ENCODE data around the gene TSKU.
"Not testable (repeated sequence)": the region's sequence is repeated elsewhere in the genome, so short reads cannot be mapped to it uniquely, and the experiment has no call there.

The TSKU gene

DNA sequence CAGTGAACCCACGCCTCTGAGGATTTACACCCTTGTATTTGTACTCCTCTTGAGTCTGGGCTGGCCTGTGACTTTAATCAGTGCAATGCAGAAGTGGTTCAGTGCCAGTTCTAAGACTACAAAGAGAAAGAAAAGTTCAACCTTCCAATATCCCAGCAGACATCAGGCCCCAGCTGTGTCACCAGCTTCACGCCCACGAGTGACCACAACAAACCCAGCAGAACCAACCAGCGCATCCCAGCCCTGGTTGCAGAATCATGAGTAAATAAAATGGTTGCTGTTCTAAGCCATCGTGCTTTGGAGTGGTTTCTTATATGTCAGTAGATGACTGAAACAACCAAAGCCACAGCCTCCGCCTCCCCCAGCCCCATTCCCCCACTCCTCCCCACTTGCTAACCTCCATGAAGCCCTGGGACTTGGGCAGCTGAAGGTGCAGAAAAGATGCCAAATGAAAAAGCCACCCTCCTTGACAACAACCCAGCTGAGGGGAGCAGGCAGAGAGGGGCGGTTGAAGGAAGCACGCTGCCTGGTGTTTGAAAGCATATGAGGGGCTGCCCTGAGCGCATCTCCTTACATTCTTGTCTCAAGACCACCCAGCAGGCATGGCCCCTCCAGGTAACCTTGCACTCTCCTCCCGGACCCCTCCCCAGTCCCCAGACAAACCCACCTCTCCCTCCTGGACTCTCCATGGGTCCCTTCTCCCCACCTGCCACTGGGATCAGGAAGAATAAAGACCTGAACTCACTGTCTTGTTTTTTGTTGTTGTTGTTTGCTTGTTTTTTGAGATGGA lies 20.9 kb downstream of the TSKU start:
- no peak for DNase-seq

DNA sequence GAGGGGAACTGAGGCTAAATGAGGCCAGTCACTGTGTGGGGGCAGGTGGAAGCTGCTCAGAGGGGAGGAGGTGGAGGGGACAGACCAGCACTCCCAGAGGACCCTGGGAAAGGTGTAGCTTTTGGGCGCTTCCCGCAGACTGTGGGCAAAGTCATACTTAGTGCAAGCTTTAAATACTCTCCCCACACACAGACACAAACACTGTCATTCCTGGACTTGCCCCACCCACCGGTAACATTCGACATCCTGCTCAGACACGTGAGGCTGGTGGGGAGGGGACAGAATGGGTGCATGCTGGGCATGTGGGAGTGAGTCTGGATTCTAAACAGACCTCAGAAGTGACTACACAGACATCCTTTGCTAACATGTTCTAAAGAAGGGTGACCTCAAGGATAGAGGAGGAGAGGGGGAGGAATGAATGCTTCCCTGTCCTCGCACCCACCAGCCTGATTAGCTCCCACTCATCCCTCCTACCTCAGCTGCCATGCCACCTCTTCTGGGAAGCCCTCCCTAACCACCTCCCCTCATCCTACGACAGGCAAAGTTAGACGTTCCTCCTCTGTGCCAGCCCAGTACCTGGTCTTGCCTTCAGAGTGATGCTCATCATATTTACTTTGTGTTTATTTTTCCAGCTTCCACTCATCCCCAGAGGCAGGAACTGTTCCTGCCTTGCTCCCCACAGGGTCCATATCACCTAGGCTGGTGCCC lies 22.2 kb downstream of the TSKU start:
- DNase-seq, result no peak

DNA sequence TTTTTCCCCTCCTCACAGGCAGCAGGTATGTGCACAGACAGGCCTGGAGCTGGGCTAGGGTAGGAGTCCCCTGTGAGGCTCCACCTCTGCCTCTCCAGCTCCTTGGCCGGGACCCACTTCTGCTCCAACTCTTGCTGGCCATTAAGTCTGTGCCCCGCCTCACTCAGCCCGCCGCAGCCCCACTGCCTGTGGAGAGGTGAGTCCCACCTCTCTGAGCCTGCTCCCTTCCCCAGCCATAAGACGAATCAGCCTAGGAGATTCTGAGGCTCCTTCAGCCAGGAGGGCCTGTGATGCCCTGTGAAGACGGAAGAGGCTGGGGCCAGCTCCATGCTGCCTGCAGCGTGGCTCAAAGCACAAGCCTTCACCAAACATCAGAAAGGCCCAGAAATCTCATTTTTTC lies 23.0 kb downstream of the TSKU start:
- no peak for DNase-seq

DNA sequence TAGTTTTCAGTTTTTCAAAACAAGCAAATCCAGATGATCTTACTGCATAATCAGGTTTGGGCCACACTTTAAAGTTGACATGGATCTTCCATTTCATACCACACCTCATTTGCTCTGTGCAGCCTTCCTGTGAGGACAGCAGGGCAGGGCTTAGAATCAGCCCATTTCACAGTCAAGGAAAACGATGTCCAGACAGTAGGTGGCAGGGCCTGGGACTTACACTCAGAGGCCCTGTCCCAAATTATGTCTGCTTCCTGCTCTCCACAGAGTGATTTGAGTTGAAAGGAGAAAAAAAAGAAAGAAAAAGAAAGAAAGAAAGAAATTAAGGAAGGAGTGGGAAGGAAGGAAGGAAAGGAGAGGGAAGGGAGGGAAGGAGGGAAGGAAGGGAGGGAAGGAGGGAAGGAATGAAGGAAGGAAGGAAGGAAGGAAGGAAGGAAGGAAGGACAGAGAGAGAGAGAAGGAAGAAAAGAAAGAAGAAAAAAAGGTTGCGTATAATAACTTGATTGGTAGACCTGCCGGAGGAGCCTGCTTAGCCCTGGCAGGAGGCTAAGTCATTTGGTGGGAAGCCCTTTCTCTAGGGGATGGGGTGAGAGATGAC lies 23.6 kb downstream of the TSKU start:
- DNase-seq, result no peak

DNA sequence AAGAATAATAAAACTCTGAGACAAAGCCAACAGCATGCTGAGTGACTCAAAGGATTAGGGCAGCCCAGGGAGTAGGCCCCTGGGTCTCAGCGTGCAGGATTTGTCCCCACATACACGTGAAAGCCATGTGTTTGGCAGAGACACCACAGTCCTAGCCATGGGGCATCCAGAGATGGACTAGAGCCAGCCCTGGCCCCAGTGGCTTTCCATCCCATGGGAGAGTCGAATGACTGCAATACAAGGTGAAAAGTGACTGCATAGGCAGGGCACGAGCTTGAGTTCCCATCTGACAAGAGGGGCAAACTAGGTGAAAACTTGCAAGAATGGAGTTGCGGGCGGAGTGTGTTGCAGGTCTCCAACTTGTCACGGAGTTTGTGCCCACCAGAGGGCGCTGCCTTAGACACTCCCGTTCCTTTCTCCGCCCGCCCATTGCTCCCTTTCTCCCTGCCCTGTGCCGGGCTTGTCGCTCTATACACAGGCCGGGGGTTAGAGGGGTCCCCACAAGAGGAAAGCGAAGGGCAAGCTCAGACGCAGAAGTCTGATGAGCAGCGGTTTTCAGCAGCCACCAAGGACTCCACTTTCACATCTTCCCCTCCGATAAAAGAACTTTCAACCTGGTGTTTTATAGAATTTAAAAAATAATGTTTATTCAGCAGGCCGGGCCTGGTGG lies 24.2 kb downstream of the TSKU start:
- DNase-seq, result peak; percentile 89

DNA sequence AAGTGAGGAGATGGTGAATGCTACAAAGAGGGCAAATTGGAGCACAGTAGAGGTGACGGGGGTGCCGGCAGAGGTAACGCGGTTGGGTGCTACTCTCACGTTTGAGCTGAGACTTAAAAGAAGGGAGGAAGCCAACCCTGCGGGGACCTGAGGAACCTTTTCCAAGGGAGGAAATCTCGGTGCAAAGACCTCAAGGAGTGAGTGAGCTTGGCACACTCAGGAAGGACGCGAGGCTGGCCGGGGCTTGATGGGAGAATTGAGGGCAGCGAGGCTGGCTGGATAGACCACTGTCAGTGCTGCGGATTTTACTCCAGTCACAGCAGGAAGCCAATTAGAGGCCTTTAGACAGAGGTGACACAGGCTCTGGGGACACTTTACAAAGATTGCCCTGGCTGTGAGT lies 25.0 kb downstream of the TSKU start:
- no peak for DNase-seq

DNA sequence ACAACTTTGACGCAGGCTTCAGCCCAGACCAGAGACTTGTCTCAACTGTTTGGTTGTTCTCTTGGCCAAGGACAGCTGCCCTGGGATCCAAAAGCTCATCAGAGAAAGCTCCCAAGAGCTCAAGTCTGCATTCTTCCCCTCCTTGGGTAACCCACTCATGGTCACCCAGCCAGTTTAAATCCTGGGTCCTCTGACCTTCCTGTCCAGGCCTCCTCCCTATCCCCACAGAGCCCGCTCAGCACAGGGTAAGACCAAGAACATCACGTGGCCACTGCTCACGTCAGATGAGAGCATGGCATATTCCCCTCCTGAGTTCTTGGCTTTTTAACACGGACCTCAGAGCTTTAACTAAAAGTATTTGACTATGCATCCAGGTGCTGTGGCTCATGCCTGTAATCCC lies 25.8 kb downstream of the TSKU start:
- no peak for DNase-seq

DNA sequence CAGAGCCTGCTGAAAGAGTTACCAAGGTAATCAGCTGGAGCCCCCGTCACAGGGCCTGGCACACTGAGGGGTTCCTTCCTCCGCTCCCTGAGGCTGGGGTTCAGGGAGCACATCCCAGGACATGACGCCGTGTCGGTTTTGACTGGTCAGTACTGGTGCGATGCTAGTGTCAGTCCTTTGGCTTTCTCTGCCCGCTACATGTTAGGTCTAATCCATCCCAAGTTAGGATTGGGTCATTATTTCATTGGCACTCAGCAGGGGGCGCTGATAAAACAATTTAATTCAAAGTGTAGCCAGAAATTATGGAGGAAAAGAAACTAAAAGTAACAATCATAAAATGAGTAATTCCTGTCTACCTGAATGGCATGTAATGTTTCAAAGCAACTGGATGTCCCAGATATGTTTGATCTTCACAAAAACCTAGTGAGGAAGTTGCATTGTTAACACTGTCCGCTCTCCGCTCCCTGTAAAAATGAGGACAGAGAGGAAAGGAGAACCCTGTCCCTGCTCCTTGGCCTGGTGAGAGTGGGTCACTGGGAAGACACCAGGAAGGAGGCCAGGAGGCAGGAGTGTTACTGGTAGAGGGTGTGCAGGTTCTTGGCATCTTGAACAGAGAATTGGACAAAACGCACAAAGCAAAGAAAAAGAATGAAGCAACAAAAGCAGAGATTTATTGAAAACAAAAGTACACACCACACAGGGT lies 27.1 kb downstream of the TSKU start:
- DNase-seq, result peak; percentile 39

DNA sequence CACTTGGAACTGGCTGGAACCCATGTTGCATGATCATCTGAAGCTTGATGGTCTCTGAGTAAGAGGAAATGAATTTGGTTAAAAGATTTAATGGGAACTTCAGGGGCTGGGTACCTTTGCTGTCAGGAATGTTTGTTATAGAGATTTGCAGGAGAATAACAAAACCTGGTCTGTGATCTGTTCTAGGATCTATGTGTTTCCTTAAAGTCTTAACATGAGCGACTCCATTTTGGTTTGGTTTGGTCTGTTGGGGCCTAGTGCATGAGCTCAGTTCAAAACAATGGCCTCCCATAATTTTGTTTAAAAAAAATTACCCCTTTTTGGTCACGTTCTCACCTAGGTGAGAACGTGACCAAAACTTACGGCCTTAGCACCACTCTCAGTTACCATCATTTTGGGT lies 28.1 kb downstream of the TSKU start:
- no peak for DNase-seq

DNA sequence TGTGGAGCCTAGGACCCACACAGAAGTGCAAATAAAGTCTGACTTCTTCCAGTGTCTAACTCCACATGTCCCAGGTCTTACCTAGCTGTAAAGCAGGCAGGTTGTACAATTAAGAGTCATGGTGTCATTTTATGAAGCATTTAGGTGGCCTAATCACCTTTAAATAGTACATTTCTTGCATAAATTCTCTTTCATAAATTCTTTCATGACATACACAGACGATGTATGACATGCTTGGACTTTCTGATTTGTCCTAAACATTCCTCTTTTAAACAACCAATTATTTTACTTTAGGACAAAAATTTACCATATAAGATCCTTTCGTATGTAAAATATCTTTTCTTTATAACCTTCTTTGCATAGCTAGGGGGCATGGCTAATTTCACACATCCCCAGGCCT lies 31.3 kb downstream of the TSKU start:
- no peak for DNase-seq

DNA sequence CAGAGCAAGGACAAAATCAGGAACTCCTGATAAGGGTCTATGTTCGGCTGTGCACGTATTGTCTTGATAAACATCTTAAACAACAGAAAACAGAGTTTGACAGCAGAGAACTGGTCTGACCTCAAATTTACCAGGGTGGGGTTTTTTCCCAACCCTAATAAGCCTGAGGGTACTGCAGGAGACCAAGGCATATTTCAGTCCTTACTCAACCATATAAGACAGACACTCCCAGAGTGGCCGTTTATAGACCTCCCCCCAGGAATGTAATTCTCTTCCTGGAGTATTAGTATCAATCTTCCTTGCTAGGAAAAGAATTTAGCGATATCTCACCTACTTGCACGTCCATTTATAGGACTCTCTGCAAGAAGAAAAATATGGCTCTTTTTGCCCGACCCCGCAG lies 32.5 kb downstream of the TSKU start:
- peak; percentile 42 for DNase-seq

DNA sequence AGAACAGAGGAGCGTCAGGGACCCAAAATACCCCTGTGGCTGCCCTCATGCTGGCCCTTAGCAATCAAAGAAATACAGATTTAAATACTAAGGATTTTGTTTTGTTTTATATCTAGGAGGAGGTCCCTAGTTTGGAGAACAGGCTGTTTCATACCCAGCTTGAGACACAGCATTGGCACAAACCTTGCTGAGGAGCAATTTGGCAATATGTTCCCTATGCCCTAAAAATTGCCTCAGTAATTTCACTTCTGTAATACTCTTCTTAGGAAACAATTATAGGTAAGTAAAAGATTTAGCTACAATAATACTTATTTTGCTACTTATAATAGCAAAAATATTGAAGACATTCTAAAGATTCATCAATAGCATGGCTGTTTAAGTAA lies 37.0 kb downstream of the TSKU start:
- no peak for DNase-seq

DNA sequence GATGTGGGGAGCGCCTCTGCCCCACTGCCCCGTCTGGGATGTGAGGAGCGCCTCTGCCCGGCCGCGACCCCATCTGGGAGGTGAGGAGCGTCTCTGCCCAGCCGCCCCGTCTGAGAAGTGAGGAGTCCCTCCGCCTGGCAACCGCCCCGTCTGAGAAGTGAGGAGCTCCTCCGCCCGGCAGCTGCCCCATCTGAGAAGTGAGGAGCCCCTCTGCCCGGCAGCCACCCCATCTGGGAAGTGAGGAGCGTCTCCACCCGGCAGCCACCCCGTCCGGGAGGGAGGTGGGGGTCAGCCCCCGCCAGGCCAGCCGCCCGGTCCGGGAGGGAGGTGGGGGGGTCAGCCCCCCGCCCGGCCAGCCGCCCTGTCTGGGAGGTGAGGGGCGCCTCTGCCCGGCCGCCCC lies 38.2 kb downstream of the TSKU start:
- DNase-seq, result not testable (repeated sequence)

DNA sequence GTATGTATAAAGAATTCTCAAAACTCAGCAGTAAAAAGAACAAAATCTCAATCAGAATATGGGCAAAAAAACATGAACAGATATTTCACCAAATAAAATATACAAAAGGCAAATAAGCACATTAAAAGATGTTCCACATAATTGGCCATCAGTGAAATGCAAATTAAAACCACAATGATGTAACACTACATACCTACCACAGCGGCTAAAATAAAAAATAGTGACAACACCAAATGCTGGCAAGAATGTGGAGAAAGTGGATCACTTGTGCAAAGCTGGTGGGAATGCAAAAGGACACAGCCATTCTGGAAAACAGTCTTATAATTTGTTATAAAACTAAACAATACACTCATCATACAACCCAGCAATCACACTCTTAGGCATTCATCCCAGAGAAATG lies 39.2 kb downstream of the TSKU start:
- no peak for DNase-seq

DNA sequence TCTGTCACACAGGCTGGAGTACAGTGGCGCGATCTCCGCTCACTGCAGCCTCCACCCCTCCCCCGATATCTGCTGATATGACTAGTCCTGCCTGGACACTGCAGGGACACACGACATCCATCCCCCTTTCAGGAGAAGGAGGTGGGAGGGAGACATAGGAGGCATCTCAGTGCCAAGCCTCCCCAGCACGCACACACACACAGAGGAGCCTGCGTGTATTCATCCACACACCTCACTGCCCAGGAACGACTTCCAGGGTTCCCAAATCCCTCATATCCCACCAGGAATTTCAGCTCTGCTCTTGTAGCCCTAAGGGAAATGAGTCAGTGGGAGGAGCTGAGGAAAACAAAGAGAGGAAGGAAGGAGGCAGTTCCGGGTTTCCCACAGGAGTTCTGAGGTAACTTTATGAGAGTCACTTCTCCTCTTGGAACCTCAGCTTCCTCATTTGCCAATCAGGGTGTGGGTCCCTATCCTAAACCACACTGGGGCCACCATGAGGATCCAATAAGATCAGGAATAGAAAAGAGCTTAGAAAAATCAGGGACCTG lies 40.4 kb downstream of the TSKU start:
- peak; percentile 9 for DNase-seq

DNA sequence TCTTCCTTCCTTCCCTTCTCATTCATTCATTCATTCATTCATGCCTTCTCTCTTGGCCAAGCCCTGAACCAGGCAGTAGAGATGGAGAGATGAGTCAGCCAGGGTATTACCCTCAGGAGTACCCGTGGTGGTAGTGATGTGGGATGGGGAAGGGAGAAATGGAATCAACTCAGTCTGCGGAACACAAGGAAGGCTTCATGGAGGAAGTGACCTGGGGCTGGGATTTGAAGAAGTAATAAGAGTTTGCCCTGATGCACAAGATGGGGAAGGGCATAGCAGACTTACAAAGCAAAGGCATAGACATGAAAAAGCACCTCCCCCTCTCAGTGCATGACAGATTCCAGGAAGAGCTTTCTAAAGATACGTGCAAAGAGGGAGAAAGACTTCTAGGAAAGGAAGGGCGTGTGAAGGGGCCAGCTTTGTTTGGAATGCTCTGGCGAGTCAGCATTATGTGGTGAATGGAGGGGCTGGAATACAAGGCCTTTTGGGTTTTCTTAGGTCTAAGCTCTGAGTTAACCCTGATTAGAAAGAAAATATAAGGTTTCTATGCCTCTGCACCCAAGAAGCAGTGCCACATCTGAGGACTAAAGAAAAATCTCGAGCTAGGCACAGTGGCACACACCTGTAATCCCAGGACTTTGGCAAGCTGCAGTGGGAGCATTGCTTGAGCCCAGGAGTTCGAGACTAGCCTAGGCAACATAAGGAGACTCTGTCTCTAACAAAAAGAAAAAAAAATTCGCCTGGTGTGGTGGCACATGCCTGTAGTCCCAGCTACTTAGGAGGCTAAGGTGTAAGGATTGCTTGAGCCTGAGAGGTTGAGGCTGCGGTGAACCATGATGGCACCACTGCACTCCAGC lies 41.2 kb downstream of the TSKU start:
- DNase-seq, result no peak

DNA sequence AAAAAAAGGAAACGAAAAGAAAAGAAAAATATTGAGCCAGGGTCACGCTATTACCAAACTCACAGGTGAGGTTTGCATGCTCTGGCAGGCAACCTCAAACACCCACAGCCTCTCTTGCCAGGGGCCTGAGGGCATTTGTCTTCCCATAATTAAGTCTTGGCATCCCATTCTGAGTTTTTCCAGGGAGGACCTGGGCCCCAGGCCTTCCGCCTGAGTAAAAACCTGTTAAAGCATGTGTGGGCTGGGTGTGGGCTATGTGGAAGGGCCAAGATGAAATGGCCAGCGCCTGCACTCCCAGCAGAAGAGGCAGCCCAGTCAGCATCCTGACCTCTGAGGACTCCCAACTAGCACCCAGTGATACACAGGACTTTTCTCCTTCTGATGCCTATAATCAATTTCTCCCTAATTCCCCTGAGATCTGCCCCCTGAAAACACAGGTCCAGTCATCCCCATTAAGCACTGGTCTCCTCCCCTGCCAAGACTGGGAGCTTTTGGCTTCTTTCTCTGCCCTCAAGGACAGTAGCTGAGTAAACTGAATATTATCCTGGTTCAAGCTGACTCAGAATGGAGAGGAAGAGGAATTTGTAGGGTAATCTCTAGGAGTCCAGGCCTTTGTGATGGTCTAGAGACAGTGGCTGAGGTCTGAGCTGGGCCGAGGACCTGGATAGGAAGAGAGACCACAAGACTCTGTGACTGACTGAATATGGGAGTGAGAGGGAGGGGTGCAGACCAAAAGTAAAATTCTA lies 42.0 kb downstream of the TSKU start:
- DNase-seq, result no peak

DNA sequence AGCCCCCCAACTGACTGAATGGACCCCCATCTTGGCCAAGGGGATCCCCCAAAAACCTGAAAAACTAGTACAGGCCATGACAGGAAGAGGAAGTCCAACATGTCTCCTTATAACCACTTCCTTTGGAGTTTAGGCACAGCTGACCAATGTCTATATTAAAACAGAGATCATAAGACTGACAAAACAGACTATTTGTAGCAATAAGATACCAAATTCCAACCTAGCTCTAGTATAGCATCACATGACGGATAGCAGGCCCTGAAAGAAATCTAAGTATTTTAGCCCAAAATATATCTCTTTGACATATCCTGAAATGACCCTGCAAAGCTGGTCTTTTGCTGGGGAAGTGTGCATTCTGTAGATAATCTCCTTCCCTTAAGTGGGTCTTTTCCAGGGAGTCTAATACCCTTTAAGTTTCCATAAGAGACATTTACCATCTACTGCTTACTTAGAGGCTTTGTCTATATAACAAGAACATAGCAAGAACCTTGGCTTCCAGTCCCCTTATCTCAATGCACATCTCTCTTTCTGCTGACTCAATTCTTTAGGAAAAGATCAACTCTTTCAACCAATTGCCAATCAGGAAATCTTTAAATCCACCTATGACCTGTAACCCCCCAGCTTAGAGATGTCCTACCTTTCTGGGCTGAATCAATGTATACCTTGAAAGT lies 42.7 kb downstream of the TSKU start:
- DNase-seq, result peak; percentile 21

DNA sequence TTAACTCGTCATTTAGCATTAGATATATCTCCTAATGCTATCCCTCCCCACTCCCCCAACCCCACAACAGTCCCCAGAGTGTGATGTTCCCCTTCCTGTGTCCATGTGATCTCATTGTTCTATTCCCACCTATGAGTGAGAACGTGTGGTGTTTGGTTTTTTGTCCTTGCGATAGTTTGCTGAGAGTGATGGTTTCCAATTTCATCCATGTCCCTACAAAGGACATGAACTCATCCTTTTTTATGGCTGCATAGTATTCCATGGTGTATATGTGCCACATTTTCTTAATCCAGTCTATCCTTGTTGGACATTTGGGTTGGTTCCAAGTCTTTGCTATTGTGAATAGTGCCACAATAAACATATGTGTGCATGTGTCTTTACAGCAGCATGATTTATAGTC lies 43.4 kb downstream of the TSKU start:
- DNase-seq, result not testable (repeated sequence)

DNA sequence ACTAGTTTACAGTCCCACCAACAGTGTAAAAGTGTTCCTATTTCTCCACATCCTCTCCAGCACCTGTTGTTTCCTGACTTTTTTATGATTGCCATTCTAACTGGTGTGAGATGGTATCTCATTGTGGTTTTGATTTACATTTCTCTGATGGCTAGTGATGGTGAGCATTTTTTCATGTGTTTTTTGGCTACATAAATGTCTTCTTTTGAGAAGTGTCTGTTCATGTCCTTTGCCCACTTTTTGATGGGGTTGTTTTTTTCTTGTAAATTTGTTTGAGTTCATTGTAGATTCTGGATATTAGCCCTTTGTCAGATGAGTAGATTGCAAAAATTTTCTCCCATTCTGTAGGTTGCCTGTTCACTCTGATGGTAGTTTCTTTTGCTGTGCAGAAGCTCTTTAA lies 43.8 kb downstream of the TSKU start:
- not testable (repeated sequence) for DNase-seq

Data from NCI-H82 (cell line).